ENCODE measurements around the gene METTL21C.

The METTL21C gene

DNA sequence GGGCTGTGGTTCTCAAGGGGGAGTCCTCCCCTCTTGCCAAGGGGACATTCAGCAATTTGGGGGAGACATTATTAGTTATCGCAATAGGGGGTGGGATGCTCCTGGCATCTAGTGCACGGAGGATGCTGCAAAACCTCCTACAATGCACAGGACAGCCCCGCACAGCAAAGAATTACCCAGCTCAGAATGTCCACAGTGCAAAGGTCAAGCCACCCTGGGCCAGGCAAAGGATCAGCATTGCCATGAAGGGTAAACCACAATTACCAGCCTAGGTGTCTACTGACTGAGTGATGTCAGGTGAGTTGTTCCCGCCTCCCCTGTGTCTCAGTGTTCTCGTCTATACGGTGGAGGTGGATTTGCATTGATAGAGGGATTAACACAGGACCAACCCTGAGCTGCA is 2.4 kb upstream of the METTL21C start:
- DNase-seq: no peak

DNA sequence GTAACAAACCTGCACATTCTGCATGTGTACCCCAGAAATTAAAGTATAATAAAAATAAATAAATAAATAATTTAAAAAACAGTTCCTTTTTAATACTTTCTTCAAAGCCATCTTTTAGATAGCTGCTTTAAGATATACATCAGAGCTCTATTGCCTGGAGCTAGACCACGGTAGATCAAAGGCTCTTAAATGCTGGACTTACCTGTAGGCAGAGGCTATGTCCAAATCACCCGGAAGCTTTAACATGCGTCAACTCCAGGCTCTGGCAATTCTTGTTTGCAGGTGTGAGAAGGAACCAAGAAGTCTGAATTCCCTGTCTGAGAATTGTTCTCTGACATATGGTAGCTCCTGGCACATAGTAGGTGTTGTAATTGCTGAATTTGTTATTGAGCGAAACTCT is 1.6 kb upstream of the METTL21C start:
- DNase-seq: no peak

- no peak for DNase-seq
Observed at GRCh38 chr13:102693776-102694175, 1.1 kb downstream of the METTL21C start.

GRCh38 chr13:102693250-102693649 is 1.6 kb downstream of the METTL21C start:
- no peak for DNase-seq

GRCh38 chr13:102692491-102692826 is 2.4 kb downstream of the METTL21C start:
- no peak for DNase-seq

DNA sequence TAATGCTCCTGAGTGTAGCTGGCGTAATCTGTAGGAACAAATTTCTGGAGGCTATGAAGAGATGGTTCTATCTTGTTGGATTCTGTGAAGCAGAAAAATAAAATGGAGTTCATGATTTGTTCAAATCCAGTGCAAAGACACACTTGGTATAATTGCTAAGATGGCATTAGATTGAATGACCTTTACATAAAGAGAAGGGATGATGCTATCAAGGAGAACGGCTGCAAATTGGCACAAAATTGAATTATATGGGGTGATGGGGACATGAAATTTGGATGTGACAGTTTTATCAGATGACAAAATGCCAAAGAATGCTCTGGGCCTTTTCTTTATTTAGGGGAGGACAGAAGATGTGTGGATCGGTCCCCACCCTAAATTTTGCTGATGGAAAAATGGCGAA is 4.0 kb downstream of the METTL21C start:
- no peak for DNase-seq

DNA sequence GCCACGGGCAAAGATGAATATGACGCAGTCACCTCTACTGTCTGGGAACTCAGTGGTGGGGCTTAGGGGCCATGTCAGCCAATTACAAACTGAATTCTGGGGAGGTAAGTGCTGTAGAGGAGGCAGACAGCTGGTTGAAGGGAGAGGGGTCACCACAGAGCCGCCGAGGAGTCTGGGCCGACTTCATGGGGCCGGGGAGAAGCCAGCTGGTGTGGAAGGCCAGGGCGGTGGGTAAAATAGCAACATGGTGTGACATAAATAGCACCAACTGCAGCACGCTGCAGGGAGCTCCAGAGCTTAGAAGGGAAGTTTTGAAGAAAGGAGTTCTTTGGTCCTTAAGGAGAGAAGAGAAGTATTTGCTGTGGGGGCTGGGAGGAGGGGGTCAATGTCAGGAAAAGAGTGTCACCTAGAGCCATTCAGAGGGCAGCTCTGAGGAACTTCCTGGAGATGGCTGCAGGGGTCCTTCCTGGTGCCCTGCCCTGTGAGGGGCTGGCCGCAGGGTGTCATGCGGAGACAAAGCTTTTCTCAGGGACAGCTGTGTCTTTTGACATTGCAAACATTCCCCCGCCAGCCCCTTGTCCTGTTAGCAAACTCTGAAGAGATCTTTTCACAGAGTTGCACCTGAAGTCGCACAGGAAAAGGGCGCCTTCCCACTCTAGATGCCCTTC is 6.4 kb downstream of the METTL21C start:
- DNase-seq: no peak

DNA sequence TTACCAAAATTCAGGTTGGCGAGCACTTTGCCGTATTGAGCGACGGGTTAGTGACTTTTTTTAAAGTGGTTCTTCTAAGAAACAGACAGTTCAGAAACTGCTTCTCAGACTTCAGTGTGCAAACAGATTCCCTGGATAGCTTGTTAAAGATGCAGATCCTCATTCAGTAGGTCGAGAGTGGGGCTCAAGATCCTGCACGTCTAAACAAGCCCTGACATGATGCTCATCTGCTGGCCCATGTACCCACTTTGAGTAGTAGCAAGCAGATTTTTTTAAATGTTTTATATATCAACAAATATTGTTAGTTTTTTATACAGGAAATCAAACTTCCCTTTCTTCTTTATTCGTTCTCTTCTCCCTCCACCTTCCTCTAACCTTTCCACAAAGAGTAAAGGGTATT is 7.3 kb downstream of the METTL21C start:
- DNase-seq: no peak

DNA sequence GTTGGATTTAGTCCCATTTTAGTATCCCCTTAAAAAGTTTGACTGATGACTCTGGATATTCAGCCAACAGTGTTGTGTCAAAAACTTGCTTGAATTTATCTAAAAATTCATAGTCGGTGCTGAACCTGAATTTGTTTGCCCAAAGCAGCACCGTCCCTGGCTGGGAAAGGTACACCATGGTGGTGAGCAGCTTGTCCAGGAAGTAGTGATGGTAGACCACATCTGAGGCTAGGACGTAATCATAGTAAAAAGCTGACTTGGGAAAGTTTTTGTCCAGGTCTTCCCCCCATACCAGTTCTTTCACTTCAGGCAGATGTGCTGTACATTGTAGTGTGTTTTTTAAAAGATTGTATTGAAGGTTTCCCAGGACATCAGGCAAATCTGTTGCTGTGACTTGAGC is 8.8 kb downstream of the METTL21C start:
- DNase-seq: no peak

GRCh38 chr13:102683637-102684036 is 11.2 kb downstream of the METTL21C start:
- DNase-seq: no peak

- DNase-seq: no peak
Observed at GRCh38 chr13:102682727-102683126, 12.1 kb downstream of the METTL21C start.

GRCh38 chr13:102682211-102682610 is 12.6 kb downstream of the METTL21C start:
- DNase-seq: no peak

DNA sequence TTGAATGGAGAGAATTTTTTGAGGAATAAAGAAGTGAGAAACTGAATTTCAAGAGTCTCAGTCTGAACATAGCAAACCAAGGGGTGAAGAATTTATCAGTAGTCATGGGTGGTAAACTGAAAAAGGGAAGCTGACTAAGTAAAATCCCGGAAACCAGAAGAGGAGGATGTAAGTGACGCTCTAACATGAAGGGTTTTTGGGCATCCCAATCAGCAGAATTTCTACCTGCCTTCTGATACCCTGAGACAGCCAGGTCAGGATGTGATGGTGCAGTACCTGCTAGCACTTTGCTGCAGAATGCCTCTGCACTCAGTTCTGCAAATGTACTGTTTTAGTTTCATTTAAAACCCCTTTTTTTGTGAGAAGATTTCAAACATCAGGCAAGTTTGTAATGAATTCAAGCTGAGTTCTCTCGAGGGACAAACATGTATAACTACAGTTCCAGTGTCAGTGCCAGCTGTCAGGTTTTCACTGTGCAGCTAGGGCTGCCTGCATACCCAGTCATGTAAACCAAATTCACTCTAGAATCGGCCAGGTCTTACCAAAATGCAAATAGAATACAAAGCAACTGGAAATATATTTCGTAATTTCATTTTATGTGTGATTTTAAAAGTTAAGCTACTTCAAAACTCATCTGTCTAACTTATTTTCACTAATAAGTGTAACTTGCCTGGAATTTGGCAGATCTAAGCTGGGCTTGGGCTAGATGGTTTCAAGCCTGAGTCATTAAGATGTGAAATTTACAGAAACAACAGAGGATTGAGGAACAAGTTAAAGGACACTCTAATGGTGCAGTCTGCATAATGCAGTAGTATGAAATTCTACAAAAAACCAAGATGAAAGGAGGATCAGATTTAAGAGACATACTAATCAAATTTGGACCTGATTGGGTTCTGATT is 13.8 kb downstream of the METTL21C start:
- no peak for DNase-seq

DNA sequence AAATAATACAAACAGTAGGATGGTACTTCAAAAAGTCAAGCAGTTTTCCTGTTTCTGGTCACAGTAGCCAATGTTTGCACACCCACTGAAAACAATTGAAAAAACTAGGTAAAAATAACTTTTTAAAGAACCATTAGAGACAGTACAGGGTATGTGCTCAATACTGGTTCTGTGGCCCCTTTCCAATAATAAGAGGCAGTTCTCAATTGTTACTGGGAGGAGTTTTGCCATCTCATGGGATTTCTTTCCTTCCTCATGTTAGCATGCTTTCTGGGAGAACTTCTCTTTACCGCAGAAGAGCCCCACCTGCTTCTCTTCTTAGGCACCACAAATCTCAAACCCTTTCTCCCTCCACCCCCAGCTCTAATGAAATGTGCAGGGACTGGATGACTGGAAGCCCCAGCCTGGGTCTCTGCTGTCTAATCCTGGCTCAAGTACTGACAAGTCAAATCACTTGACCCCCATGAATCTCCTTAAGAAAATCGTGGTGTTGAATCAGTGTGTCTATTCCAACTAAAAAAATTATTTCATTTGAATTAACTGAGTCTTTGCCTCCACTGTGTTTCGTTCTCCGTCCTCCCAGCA is 14.6 kb downstream of the METTL21C start:
- DNase-seq: no peak

DNA sequence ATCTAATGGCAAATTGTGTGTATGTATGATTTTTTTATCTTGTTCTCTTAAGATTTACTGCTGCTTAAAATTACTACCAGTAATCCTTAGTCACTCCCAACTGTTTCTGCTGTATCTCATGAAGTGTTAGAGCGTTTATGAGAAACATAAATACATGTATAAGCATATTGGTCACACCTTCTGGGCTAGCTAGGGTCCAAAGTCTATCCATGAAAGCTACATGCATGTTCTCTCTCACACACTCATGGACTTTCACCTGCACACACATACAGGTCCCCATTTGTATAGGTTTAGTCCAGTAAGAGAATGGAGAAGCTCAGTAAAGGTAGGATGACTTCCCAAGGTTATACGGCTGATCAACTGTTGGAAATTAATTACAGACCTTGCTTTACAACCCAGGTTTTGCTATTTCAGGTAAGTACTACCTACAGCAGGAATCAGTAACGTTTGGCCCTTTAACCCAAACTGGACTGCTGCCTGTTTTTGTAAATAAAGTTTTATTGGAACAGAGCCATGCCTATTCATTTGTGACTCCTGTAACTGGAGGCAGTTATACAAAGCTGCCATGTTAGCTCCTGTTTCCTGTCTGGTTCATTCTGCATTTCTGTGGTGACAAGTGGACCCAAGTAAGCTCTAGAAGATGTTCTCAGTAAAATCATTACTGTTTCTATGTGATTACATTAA is 15.3 kb downstream of the METTL21C start:
- no peak for DNase-seq

- DNase-seq: no peak
Observed at GRCh38 chr13:102678339-102679107, 16.3 kb downstream of the METTL21C start.

DNA sequence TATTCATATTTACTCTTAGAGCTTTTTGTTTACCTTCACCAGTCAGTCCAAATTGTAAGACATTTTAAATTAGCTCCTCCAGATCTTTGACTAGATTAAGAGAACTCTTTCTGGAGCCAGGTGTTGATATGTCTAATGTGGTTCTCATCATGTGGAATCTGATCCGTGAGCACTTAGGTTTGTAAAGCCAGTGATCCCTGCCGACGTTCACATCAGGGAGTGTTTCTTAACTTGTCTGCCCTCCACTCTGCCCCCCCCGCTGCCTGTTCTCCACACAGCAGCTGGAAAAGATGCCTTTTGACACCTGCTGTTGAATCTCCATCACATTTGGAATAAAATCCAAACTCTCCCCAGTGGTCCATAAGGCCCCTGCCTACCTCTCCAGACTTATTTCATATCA is 17.7 kb downstream of the METTL21C start:
- no peak for DNase-seq

DNA sequence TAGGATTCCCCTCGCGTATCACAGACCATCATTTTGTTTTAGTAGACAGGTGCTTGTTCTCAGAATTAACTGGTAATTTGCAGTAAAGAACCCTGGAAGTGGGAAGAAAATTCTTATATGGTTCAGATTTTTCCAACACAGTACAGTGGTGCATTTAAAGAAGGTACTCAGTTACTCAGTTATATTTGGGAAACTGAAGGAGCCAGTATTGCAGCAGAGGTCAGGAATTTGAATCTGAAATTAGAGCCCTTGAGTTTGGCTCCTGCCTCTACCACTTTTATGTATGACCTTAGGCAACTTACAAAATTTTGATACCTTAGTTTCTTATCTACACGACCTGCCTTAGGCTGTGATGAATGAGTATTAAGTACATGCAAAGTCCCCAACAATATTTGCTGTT is 19.7 kb downstream of the METTL21C start:
- no peak for DNase-seq

GRCh38 chr13:102670130-102670529 is 24.7 kb downstream of the METTL21C start:
- DNase-seq: no peak

GRCh38 chr13:102667911-102668310 is 26.9 kb downstream of the METTL21C start:
- no peak for DNase-seq

DNA sequence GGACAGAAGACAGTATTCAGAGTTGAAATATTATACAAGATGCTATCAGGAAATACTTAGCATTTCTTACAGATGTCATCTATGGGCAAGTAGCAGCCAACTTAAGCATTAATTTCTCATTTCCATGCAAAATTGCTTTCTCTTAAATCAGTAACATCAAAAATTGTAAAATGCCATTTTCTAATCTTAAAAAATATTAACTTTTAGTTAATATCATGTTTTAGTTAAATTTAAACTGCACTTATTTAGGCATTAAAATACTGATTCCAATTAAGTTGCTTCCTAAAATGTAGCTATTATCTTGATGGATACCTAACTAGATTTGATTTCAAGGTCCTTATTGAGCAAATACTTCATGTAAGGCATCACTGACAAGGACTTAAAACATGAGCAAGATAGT is 27.8 kb downstream of the METTL21C start:
- DNase-seq: no peak

DNA sequence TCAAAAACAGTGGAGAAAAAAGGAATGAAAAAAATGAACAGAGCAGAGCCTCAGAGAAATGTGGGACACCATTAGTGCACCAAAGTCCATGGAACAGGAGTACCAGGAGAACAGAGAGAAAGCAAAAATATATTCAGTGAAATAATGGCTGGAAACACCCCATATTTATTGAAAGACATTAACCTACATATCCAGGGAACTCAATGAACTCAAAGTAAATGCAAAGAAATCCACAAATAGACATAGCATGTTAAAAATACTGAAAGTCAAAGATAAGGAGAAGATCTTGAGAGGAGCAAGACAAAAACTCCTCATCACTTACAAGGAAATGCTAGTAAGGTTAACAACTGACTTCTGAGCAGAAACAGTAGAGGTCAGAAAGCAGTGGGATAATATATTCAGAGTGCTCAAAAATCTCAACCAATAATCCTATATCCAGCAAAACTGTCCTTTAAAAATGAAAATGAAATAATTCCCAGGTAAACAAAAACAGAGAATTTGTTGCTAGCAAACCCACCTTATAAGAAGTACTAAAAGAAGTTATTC is 35.6 kb downstream of the METTL21C start:
- DNase-seq: no peak
